Effector memory CD4-positive, alpha-beta T cell (primary cell): ENCODE data around the gene PRKG1.

Source experiments
- DNase-seq, 3 donors: peaks; one replicate each; pipeline ENCODE4 v3.0.0-alpha.2; 2020
- H3K27ac ChIP-seq: 2 replicates; pipeline ENCODE4 v1.7.0; 2013; ENCODE audit warnings: mild to moderate bottlenecking, low read length, moderate library complexity; ENCODE audit not compliant: insufficient read depth, poor library complexity, severe bottlenecking
- H3K27me3 ChIP-seq: replicated peaks from 2 replicates; pipeline ENCODE4 v1.7.0; 2013; ENCODE audit warnings: mild to moderate bottlenecking, low read length; ENCODE audit not compliant: insufficient read depth, control insufficient read depth, poor library complexity, severe bottlenecking
- H3K36me3 ChIP-seq: 2 replicates; pipeline ENCODE4 v1.7.0; 2013; ENCODE audit warnings: mild to moderate bottlenecking, low read length, moderate library complexity; ENCODE audit not compliant: control insufficient read depth, insufficient read depth
- H3K4me1 ChIP-seq: 2 replicates; pipeline ENCODE4 v1.7.0; 2013; ENCODE audit warnings: low read length, mild to moderate bottlenecking; ENCODE audit not compliant: control insufficient read depth, insufficient read depth, poor library complexity, severe bottlenecking
- H3K4me3 ChIP-seq: 2 replicates; pipeline ENCODE4 v1.7.0; 2013; ENCODE audit warnings: low read length, low read depth, mild to moderate bottlenecking; ENCODE audit not compliant: insufficient read depth, poor library complexity, severe bottlenecking
- H3K9me3 ChIP-seq: 2 replicates; pipeline ENCODE4 v1.7.0; 2013; ENCODE audit warnings: mild to moderate bottlenecking, low read length, moderate library complexity; ENCODE audit not compliant: control insufficient read depth

PRKG1 gene

GRCh38 chr10:51985336-51985735, 911.0 kb downstream of the PRKG1 start:
- Histone ChIP-seq H3K27ac (no peak overlapping the region), H3K4me1 (no peaks in the 10 kb centered on the region), H3K9me3 (no peaks in the 10 kb centered on the region), H3K27me3 (no peaks in the 10 kb centered on the region), H3K4me3 (no peak overlapping the region), H3K36me3 (no peaks in the 10 kb centered on the region)
- DNase-seq, result no peak

- H3K36me3 ChIP-seq, result no peaks in the 10 kb centered on the region
- no peak overlapping the region for H3K4me3 ChIP-seq
- H3K9me3 ChIP-seq, result no peaks in the 10 kb centered on the region
- no peaks in the 10 kb centered on the region for H3K4me1 ChIP-seq
- H3K27me3 ChIP-seq, result no peaks in the 10 kb centered on the region
- DNase-seq, result no peak
- no peak overlapping the region for H3K27ac ChIP-seq
Measured at GRCh38 chr10:51986516-51986915, 912.2 kb downstream of the PRKG1 start.

GRCh38 chr10:51993475-51993874, 919.2 kb downstream of the PRKG1 start:
- no peaks in the 10 kb centered on the region for H3K9me3 ChIP-seq
- no peaks in the 10 kb centered on the region for H3K27me3 ChIP-seq
- H3K4me1 ChIP-seq, result no peaks in the 10 kb centered on the region
- no peak overlapping the region for H3K27ac ChIP-seq
- H3K4me3 ChIP-seq, result no peak overlapping the region
- no peak for DNase-seq
- no peaks in the 10 kb centered on the region for H3K36me3 ChIP-seq

GRCh38 chr10:51999096-51999495, 924.8 kb downstream of the PRKG1 start:
- Histone ChIP-seq H3K27me3 (no peaks in the 10 kb centered on the region), H3K36me3 (no peaks in the 10 kb centered on the region), H3K9me3 (no peaks in the 10 kb centered on the region), H3K27ac (no peak overlapping the region), H3K4me1 (no peaks in the 10 kb centered on the region), H3K4me3 (no peak overlapping the region)
- DNase-seq, result no peak

- Histone ChIP-seq H3K27me3 (no peaks in the 10 kb centered on the region), H3K36me3 (no peaks in the 10 kb centered on the region), H3K4me1 (no peaks in the 10 kb centered on the region), H3K4me3 (no peak overlapping the region), H3K27ac (no peak overlapping the region), H3K9me3 (no peaks in the 10 kb centered on the region)
- DNase-seq, result no peak
Measured at GRCh38 chr10:52004342-52004949, 930.2 kb downstream of the PRKG1 start.

- no peak for DNase-seq
- Histone ChIP-seq H3K9me3 (no peaks in the 10 kb centered on the region), H3K36me3 (no peaks in the 10 kb centered on the region), H3K27me3 (no peaks in the 10 kb centered on the region), H3K27ac (no peak overlapping the region), H3K4me1 (no peaks in the 10 kb centered on the region), H3K4me3 (no peak overlapping the region)
Measured at GRCh38 chr10:52007091-52007490, 932.8 kb downstream of the PRKG1 start.

GRCh38 chr10:52011118-52011517, 936.8 kb downstream of the PRKG1 start:
- no peaks in the 10 kb centered on the region for H3K9me3 ChIP-seq
- no peaks in the 10 kb centered on the region for H3K4me1 ChIP-seq
- H3K27ac ChIP-seq, result no peak overlapping the region
- H3K36me3 ChIP-seq, result no peaks in the 10 kb centered on the region
- no peak for DNase-seq
- H3K27me3 ChIP-seq, result no peaks in the 10 kb centered on the region
- H3K4me3 ChIP-seq, result no peak overlapping the region

GRCh38 chr10:52019077-52019555, 944.8 kb downstream of the PRKG1 start:
- no peaks in the 10 kb centered on the region for H3K9me3 ChIP-seq
- DNase-seq, result no peak
- no peaks in the 10 kb centered on the region for H3K4me1 ChIP-seq
- H3K36me3 ChIP-seq, result no peaks in the 10 kb centered on the region
- no peak overlapping the region for H3K4me3 ChIP-seq
- H3K27me3 ChIP-seq, result no peaks in the 10 kb centered on the region
- no peak overlapping the region for H3K27ac ChIP-seq

- Histone ChIP-seq H3K36me3 (no peaks in the 10 kb centered on the region), H3K4me3 (no peak overlapping the region), H3K9me3 (no peaks in the 10 kb centered on the region), H3K27me3 (no peaks in the 10 kb centered on the region), H3K27ac (no peak overlapping the region), H3K4me1 (no peaks in the 10 kb centered on the region)
- no peak for DNase-seq
Measured at GRCh38 chr10:52019656-52020055, 945.4 kb downstream of the PRKG1 start.

- Histone ChIP-seq H3K27me3 (no peaks in the 10 kb centered on the region), H3K36me3 (no peaks in the 10 kb centered on the region), H3K4me1 (no peaks in the 10 kb centered on the region), H3K9me3 (no peaks in the 10 kb centered on the region), H3K4me3 (no peak overlapping the region), H3K27ac (no peak overlapping the region)
- no peak for DNase-seq
Measured at GRCh38 chr10:52020173-52020572, 945.9 kb downstream of the PRKG1 start.
